Glutamatergic neuron (in vitro differentiated cells): ENCODE data around the gene UGT1A5. TPM values are rescaled to one million over a fixed set of nuclear protein-coding genes. Genes with fewer than 3 reads are reported as not detected.
A peak's percentile ranks its signal among the peaks of the same experiment; 100 is the strongest.

ENCODE experiments used
- DNase-seq: peaks from one replicate; pipeline ENCODE4 v3.0.0; 2022
- H3K27ac Mint-ChIP-seq: one replicate; pipeline ENCODE4 v1.8.0; 2020; ENCODE audit warnings: mild to moderate bottlenecking, mixed read lengths, inconsistent platforms; ENCODE audit not compliant: unreplicated experiment
- H3K27me3 Mint-ChIP-seq: one replicate; pipeline ENCODE4 v1.8.0; 2020; ENCODE audit warnings: mild to moderate bottlenecking, moderate library complexity, mixed read lengths, inconsistent platforms; ENCODE audit not compliant: unreplicated experiment
- H3K36me3 Mint-ChIP-seq: one replicate; pipeline ENCODE4 v1.8.0; 2020; ENCODE audit warnings: mild to moderate bottlenecking, mixed read lengths, inconsistent platforms; ENCODE audit not compliant: unreplicated experiment
- H3K4me1 Mint-ChIP-seq: one replicate; pipeline ENCODE4 v1.8.0; 2020; ENCODE audit warnings: mild to moderate bottlenecking, low read depth, mixed read lengths, inconsistent platforms; ENCODE audit not compliant: unreplicated experiment
- H3K4me3 Mint-ChIP-seq: one replicate; pipeline ENCODE4 v1.8.0; 2020; ENCODE audit warnings: mild to moderate bottlenecking, mixed read lengths, inconsistent platforms; ENCODE audit not compliant: unreplicated experiment
- H3K9me3 Mint-ChIP-seq: one replicate; pipeline ENCODE4 v1.8.0; 2020; ENCODE audit warnings: mild to moderate bottlenecking, moderate library complexity, mixed read lengths, inconsistent platforms; ENCODE audit not compliant: unreplicated experiment
- CTCF ChIP-seq: fragments of 200-600 bp; sonication (generic); IDR thresholded peaks from one replicate; pipeline ENCODE4 v1.5.0; 2021; ENCODE audit not compliant: partially characterized antibody, unreplicated experiment
- total RNA-seq: library from RNA; stranded (reverse); fragmentation: NEBNext Ultra II Directional; extraction: Animal tissue kit (Norgen Biotek cat#: 25700); gene quantifications from one replicate; pipeline ENCODE4 v1.2.1, GENCODE V29; 2021; ENCODE audit not compliant: unreplicated experiment

UGT1A5 gene
- total RNA-seq, 1 donor from 2014 or later = not detected

- no peak for DNase-seq
- H3K4me1 Mint-ChIP-seq = peaks cover 9% of the 10 kb centered on the region
- no peak for TF ChIP-seq CTCF
- H3K36me3 Mint-ChIP-seq = no peaks in the 10 kb centered on the region
- H3K9me3 Mint-ChIP-seq = no peaks in the 10 kb centered on the region
- H3K27ac Mint-ChIP-seq = no peak overlapping the region
- no peak overlapping the region for H3K4me3 Mint-ChIP-seq
- no peaks in the 10 kb centered on the region for H3K27me3 Mint-ChIP-seq
These were observed 39.8 kb upstream of the UGT1A5 start for GRCh38 chr2:233672886-233673285.

GRCh38 chr2:233673896-233674295, 38.8 kb upstream of the UGT1A5 start:
- no peak for TF ChIP-seq CTCF
- no peaks in the 10 kb centered on the region for H3K27me3 Mint-ChIP-seq
- H3K9me3 Mint-ChIP-seq = no peaks in the 10 kb centered on the region
- H3K36me3 Mint-ChIP-seq = no peaks in the 10 kb centered on the region
- peaks cover 9% of the 10 kb centered on the region for H3K4me1 Mint-ChIP-seq
- DNase-seq = no peak
- H3K4me3 Mint-ChIP-seq = no peak overlapping the region
- no peak overlapping the region for H3K27ac Mint-ChIP-seq

- no peak for DNase-seq
- Mint-ChIP-seq H3K27ac (no peak overlapping the region), H3K9me3 (no peaks in the 10 kb centered on the region), H3K4me1 (peaks cover 9% of the 10 kb centered on the region), H3K4me3 (no peak overlapping the region), H3K36me3 (no peaks in the 10 kb centered on the region), H3K27me3 (no peaks in the 10 kb centered on the region)
- no peak for TF ChIP-seq CTCF
These were observed 38.4 kb upstream of the UGT1A5 start for GRCh38 chr2:233674314-233674713.

- H3K9me3 Mint-ChIP-seq = no peaks in the 10 kb centered on the region
- no peaks in the 10 kb centered on the region for H3K27me3 Mint-ChIP-seq
- H3K36me3 Mint-ChIP-seq = no peaks in the 10 kb centered on the region
- no peak overlapping the region for H3K4me3 Mint-ChIP-seq
- peaks cover 9% of the 10 kb centered on the region for H3K4me1 Mint-ChIP-seq
- H3K27ac Mint-ChIP-seq = no peak overlapping the region
- peak; percentile 60 for TF ChIP-seq CTCF
- no peak for DNase-seq
These were observed 37.7 kb upstream of the UGT1A5 start for GRCh38 chr2:233674995-233675394.

GRCh38 chr2:233676046-233676445, 36.7 kb upstream of the UGT1A5 start:
- no peak overlapping the region for H3K4me3 Mint-ChIP-seq
- H3K4me1 Mint-ChIP-seq = peaks cover 9% of the 10 kb centered on the region
- no peak for TF ChIP-seq CTCF
- H3K9me3 Mint-ChIP-seq = no peaks in the 10 kb centered on the region
- H3K27ac Mint-ChIP-seq = no peak overlapping the region
- H3K36me3 Mint-ChIP-seq = no peaks in the 10 kb centered on the region
- no peak for DNase-seq
- no peaks in the 10 kb centered on the region for H3K27me3 Mint-ChIP-seq
